GOT3 (cell line): ENCODE results near the gene ZNF672.
"Not testable (repeated sequence)": the region's sequence is repeated elsewhere in the genome, so short reads cannot be mapped to it uniquely, and the experiment has no call there.

Experiments
- DNase-seq: peaks from one replicate; lab custom pipeline; 2025; ENCODE audit warnings: mixed read lengths; lab: John Stamatoyannopoulos, UW

Gene ZNF672

DNA sequence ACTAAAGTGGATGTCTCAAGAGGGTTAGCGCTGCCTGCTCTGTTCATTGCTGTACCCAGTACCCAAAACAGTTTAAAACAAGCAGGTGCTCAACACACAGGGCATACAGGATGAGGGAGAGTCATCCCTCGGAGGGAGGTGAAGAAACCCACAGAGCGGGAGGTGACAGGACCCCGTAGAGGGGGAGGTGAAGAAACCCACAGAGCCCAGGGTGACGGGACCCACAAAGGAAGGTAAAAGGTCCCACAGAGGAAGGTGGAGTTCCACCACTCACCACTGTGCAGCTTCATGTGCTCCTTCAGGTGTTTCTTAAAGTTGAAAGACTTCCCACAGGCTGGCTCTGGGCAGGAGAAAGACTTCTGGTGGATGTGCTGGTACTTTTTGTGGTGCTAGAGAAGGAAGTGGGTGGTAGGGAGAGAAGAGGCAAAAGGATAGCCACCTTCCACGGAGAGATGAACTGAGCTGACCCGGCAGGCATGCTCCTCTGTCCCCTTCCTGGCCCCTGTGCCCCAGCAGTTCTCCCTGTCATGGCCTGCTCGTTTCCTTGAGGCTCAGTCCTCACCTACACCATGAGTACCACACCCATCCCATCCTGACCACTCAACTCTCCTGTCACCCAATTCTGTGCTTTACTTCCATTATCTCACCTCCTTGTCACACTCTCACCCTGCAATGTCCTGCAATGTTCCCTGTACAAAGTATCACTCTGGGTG is 15.8 kb downstream of the ZNF672 start:
- DNase-seq, result no peak

DNA sequence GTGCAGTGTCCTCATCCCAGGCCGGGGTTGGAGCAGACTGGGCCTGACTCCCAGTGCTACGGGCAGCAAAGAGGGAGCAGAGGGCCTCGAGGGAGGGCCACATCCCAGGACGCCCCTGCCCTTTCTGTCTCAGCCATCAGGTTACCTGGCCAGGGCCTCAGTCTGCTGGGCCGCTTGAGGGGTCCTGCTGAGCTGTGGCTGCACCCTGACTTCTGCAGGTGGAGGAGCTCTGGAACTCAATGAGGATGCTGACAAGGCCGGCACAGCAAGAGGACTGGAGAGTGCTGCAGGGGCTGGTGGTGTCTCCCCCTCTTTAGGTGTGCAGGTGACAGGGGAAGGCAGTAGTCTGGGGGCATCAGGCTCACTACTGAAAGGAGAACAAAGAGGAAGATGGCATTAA is 17.6 kb downstream of the ZNF672 start:
- no peak for DNase-seq

DNA sequence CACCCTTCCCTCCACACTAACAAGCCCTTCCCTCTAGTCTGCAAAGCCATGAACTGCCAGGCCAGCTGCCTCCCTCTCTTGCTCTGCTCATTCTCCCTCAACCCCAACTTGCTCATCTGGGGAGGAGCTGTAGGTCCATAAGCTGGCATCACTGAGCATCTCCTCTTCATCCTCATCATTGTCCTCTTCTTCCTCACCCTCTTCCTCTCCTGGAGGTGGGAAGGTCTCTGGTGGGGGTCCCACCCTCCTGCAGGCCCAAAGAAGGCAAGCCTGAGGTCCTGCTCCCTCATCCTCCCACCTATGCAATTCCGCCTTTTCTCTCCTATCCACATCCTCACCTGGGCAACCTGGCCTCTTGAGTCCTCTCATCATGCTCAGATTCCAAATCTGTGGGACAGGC is 18.2 kb downstream of the ZNF672 start:
- DNase-seq, result no peak

DNA sequence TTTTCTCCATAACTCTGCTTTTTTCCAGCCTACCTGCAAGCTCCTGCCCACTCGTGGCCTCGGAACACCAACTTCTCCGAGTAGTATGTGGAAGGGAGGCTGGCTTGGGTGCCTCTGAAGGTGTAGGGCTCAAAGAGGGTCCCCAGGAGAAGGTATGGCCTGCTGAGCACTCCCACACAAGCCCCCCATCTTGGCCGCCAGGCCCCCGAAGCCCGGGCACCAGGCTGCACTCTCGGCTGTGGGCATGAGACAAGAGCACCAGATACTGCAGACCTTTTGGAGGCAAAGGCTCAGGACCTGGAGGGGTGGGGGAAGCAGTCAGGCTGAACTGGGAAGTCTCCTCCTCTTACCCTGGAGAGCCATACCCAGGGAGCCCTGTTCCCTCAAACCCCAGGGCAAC is 19.2 kb downstream of the ZNF672 start:
- DNase-seq, result no peak

DNA sequence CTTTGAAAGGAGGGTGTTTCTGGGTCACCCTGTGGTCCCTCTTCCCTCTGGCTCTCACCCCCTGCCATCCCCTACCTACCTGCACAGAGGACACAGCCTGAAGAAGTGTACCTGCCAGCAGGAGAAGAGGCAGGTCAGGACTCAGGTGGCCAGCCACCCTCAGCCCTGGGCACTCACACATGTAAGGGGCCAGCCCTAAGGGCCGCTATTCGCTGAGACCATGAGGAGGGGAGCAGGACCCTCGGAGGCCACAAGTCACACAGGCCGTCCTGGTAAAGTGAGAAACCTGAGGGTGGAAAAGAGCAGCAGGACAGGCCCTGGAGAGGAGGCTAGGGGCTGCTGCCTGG is 19.7 kb downstream of the ZNF672 start:
- no peak for DNase-seq

DNA sequence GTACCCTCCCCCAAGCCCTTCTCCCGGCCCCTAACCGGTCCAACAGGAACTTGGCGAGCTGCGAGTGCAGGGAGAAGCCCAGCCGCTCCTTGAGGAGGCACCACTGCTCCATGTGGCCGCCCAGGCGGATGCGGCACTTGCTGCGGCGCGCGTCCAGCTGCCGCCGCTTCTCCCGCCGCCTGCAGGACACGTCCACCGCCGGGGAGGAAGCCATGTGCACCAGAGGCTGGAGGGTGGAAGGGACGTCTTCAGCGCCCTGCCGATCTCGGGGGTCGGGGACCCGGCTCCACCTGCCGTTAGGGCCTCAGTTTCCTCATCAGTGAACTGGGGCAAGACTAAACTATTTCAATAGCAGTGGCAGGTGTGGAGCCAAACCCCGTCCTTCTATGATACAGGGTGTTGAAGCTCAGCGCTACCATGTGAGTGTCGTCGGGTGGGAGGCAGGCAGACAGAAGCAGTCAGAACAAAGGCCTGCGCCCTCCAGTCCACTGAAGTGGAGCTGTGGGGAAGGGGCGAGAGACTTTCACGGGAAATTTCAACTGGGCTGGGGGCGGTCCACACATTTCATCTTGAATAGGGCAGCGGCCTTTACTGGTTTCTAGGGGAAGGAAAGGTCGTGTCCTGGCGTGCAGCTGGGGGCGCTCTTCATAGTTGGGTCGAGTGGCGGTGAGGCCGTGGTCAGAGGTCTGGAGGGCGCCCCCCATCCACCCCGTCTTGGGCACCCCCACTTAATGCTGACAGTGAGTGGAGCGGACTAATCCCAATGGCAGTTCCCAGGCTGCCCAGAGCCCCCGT is 20.3 kb downstream of the ZNF672 start:
- no peak for DNase-seq

DNA sequence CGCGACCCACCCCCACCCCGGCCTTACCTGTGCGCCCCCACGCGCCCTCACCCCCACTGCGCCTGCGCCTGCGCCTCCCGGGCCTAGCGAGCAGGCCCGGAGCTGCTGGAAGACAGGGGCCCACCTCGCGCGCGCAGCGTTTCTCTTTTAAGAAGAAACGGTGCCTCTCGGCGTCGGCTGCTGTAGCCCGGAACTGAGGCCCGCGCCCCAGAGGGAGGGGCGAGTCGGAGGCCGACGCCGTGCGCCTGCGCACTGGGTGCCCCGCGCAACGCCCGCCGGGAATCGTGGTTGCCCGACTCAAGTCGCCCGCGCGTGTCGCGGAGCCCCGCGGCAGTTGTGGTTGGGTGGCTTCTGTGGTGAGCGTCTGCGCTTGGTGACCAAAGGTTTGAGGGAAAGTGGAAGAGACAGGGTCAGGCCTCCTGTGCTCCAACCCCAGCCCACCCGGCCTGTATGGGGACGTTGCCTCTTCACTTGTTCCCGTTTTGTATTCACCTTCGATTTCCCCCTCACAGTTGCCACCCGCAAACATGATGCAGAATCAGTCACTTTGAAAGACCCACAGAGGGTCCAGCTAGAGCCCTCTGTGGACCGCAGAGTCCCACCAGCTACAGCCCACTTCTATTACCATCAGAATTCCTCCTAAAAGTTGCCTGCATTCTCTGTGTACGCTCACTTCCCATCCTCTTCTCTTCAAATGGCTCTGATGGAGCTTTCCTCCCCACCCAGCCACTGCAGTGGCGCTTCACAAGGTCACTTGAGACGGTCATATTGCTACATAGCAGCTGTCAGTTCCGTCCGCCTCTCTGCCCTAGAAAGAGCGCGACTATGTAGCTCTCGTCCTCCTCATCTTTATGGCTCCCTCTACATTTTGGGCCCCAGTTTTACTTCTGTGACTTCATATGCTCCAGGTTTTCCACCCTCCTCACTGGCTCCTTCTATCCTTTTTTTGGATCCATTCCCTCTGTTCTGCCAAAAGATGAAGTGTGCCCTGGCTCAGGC is 21.2 kb downstream of the ZNF672 start, which contains the start of gene ZNF692:
Gene ZNF692, minus strand, starts transcription at position 195 of the 999 bp plus-strand sequence. CDS start 776 bp downstream, outside the sequence.
- DNase-seq, result peak; percentile 92

DNA sequence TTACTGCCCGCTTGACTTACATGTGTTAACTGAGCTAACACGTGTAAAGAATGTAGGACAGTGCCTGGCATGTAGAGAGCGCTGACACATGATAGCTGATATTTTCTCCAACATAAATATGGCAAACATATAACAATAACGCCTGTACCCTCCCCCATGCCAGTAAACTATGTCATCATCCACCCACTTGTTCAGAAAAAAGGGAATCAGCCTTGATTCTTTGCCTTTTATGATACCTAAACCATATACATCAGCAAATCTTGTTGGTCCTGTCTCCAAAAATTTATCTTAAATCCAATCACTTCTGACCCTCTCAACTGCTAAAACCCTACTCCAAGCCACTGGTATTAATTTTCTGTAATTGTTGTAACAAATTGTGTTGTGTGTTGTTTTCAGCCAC is 22.0 kb downstream of the ZNF672 start:
- DNase-seq, result no peak

DNA sequence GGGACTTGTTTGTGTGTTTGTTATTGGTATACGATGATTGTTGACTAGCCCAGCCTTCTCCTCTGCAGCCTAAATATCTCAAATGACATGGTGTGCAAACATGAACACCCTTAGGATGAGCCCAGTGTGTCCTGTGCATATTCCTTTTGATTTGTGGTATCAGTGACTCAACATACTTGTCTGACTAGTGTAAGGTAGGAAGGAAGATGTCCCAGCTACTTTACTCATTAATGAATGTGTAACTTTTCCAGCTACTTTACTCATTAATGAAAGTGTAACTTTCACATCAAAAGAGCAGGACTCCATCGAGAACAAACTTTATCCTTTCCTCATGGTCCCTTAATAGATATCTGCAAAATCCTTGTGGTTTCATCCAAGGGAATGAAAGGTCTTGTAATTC is 23.6 kb downstream of the ZNF672 start:
- DNase-seq, result no peak

DNA sequence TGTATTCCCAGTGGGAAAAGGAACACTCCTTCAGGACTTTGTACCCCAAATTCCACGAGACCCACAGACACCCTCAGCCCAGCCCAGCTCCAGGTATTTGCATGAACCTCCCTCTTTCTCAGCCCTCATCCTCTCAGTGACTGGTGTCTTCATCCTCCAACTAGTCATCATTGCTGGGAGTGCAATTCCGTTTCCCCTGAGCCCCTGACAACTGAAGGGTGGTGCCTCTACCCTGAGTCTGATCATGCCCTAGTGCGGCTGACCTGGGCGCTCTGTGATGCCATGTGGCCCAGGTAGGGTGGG is 24.6 kb downstream of the ZNF672 start:
- no peak for DNase-seq

DNA sequence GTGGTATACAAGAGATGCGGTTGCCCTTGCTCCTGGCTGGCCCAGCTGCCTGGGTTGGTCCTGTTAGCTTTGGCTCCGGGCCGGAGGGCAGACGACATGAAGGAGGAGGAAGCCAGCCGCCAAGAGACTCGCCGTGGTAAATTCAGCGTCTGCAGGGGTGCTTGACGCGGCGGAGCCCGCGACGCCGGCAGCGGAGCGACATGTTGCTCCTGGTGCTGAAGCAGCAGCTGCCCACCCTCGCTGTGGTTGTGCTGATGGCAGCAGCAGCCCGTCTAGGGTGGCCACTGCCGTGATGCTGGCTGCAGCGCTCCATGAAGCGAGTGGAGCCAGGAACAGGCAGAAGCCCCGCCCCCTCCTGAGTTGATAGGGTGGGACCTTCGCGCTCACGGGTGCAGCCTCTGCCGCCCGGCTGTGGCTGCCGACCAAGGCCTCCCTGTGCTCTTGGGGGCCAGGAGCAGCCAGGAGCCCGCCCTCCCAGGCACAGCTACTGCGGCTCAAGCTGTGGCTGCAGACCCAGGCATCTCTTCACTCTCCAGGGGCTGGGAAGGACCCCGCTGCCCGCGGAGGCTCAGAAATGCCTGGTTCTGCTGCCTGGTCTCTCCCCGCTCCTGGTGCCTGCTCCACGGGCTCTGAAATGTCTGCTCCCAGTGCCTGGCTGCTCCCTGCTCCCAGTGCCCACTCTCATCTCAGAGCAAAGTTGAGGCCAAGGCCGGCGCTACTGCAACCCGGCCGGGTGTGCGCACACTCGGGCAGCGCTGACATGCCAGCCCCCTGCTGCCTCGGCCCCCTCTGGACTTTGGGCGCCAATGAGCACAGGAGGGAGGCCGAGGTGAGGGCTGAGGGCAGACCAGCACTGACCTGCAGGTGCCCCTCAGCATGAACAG is 25.2 kb downstream of the ZNF672 start:
- no peak for DNase-seq

DNA sequence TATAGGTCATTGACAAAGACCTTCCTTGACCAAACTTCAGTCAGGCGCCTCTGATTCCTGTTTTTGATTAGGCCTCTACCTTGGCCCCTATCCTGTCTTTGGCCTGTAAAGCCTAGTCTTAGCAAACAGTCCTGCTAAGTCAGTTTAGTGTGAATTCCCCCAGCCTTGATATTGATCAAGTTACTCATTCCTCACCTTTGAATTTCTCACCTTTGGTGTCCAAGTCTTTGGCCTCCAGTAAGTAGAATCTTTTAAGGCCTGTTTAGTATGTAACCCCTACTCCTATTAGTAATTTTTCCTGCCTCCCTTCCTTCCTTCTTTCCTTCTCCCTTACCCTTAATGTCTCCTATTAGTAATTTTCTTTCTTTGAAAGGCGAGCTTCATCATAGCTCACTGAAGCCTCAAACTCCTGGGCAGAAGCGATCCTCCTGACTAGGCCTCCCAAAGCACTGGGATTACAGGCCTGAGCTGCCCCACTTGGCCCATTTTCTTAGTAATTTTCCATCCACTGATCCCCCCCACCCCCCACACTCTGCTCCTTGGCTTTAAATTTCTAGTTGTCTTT is 33.9 kb downstream of the ZNF672 start:
- DNase-seq, result no peak

DNA sequence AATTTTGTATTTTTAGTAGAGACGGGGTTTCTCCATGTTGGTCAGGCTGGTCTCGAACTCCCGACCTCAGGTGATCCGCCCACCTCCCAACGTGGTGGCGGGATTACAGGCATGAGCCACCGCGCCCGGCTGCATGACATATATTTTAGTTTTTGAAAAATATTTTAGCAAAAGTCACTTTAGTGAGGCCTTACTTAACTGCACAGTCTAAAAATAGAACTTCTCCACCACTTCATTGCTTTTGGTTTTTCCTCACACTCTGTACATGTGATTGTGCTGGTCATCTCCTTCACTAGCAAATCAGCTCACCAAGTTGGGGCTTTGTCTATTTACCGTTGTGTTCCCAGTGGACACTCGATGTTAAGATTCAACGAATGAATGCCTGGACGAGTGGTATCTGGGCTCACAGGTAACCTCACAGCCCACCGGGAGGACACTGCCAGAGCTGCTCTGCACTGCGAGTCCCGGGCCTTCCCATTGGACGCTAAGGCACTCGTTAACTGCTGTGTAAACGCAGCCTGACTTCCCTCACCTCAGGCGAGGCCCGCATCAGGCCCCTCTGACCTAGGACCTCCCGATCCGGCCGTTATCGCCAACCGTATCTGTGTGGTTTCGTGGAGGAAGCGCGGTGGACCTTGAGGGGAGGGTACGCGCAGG is 34.9 kb downstream of the ZNF672 start:
- peak; percentile 64 for DNase-seq

DNA sequence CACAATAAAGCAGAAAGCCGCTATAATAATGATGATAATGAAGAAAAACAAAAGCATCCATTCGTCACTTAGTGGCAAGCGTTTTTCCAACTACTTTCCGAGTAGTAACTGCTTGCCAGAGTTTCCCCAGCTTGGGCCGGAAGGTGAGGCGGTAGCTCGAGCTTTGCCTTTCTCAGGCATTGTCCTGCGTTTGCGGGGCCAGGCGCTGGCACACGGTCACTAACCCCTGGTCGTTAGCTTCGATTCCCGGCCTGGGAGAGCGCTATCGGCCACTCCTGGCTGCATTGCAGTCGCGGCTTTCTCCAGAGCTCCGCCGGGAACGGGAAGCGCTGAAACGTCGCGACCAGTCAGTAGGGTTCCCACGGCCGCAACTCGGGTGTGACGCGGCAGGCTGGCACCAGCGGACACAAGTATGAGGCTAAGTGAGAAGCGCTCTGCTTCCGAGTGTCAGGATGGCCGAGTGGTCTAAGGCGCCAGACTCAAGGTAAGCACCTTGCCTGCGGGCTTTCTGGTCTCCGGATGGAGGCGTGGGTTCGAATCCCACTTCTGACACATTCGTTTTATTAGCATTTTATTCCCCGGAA is 35.5 kb downstream of the ZNF672 start:
- peak; percentile 98 for DNase-seq

DNA sequence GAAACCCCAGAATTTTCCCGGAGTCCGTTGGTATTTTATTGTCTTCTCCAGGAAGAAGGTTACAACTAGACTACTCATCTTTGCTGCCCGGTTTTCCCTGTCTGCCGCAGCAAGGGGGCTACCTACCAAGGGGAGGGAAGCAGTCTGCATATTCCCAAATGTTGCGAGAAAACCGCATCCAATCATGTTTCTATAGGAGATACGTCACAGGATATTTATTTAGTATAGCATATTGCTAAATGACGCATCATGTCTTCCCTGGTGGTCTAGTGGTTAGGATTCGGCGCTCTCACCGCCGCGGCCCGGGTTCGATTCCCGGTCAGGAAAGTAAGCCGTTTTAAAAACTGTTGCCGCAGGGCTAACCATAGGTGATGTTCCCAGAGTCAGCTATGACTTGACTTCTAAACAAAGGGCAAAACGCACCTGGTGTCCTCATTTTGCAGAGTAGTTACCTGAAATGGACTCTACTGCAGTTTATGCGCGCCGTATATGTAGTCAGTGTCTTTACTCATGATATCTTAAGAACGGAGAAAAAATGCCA is 36.0 kb downstream of the ZNF672 start:
- DNase-seq, result peak; percentile 88

DNA sequence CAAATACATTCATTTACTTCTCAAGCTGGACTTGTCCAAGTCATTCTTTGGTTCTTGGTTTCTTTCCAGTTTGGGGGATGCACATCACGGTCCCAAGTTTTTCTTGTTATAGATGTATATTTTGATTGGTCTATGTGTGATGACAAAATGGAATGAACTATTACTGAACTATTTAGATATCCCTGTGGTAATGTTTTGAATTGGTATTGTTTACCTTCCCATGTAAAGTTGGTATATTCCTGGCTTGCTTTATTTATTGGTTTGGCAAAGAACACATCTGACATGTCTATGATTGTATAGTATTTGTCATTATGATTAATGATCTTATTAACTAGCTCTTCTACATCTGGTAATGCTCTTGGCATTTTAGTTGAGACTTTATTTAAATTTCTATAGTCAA is 43.2 kb downstream of the ZNF672 start:
- no peak for DNase-seq

DNA sequence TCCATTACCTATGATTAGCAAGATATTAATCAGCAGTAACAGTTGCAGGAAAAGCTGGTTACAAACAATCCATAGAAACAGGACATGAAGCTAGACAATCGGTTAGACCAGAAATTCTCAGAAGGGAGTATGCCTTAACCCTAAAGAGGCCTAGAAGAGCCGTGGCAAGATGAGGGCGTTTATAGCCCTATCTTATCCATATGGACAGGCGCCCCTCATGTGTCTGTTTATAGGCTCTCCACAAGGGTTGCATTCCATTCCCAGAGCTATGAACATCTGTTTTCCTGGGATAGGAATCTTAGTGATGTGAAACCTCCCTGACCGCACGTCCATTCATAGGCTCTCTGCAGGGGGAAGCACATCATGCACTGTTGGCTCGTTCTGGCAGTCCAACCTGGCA is 44.4 kb downstream of the ZNF672 start:
- DNase-seq, result not testable (repeated sequence)

DNA sequence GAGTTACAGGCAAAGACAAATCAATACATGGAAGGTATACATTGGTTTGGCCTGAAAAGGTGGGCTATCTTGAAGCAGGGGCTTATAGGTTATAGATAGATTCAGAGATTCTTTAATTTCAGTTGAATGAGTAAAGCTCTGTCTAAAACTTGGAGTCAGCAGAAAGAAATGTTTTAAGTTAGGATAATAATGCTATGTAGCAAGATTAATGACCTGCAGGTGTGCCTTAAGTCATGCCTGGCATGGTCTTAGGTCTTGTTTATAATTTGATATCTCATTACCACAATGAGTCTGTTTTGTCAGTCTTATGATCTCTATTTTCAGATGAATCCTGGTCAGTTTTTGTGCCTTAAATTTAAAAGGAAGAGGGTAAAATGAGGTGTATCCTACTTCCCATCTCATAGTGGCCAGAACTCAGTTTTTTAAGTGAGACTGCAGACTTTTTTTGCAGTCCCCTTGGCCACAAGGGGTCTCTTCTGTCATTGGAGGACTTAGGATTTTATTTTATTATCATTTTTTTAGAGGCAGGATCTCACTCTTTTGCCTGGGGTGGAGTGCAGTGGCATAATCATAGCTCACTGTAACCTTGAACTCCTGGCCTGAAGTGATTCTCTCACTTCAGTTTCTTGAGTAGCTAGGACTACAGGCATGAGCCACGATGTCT is 46.7 kb downstream of the ZNF672 start:
- no peak for DNase-seq

DNA sequence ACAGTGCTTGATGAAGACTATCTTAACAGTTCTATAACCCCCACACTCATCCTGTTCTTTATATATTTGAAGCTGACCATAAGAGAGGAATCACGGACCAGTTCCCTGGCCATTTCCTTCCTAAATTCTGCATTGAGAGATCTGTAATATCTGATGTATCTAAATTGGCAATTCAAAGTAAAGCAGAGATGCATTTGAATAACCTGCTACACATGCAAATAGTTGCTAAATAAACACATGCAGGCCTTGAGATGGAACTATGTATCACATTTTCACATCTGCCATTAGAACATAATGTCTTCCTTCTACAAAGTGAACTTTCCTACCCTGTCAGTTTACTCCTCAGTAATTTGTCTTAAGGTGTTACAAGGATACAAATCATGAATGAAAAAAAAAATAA is 47.6 kb downstream of the ZNF672 start:
- no peak for DNase-seq
